Prostate gland (tissue), 2 donors: ENCODE results near the gene SLC13A2.

ENCODE experiments used
- CTCF ChIP-seq, 4 experiments: fragments of 200-600 bp in 2 of 4; fragments of 450-650 bp in 2 of 4; sonication (generic) in 2 of 4; IDR thresholded peaks; 1 replicate in 3 of 4; 2 replicates in 1 of 4; pipeline ENCODE4 v1.5.1; 2016 to 2019; ENCODE audit warnings: antibody characterized with exemption in 4 of 4, mild to moderate bottlenecking in 2 of 4, moderate library complexity in 2 of 4
- POLR2A ChIP-seq: fragments of 450-650 bp; IDR thresholded peaks from one replicate; pipeline ENCODE4 v1.6.1; 2016; ENCODE audit warnings: antibody characterized with exemption, mild to moderate bottlenecking

- no peak for TF ChIP-seq CTCF (IDR thresholded peaks at IDR 0.05)
- no peak for TF ChIP-seq POLR2A
Observed at GRCh38 chr17:28501421-28502284, 28.2 kb downstream of the SLC13A2 start.
